Neural cell (in vitro differentiated cells): ENCODE data around the gene RUFY3. TPM values are rescaled to one million over a fixed set of nuclear protein-coding genes. Genes with fewer than 3 reads are reported as not detected.

Source experiments
- H2AFZ ChIP-seq: fragments of 200-600, 300-800 bp; sonication (generic), shearing (Covaris generic); 2 replicates; pipeline ENCODE4 v1.6.0; 2014; ENCODE audit warnings: low read depth, mild to moderate bottlenecking, antibody characterized with exemption, low read length, moderate library complexity
- H3F3A ChIP-seq: fragments of 200-600 bp; shearing (Covaris generic); 2 replicates; pipeline ENCODE4 v1.6.1; 2016; ENCODE audit warnings: mild to moderate bottlenecking, moderate library complexity, mixed read lengths, antibody characterized with exemption, low read length; ENCODE audit not compliant: insufficient read depth, poor library complexity, severe bottlenecking
- H3K27ac ChIP-seq: fragments of 200-600, 300-800 bp; sonication (generic), shearing (Covaris generic); 2 replicates; pipeline ENCODE4 v1.5.1; 2014; ENCODE audit warnings: mild to moderate bottlenecking, low read length, moderate library complexity
- H3K27me3 ChIP-seq: fragments of 300-800, 200-600 bp; sonication (generic), shearing (Covaris generic); 2 replicates; pipeline ENCODE4 v1.6.0; 2014; ENCODE audit warnings: mild to moderate bottlenecking, low read depth, low read length, moderate library complexity; ENCODE audit not compliant: insufficient read depth
- H3K36me3 ChIP-seq: fragments of 300-800, 200-600 bp; sonication (generic), shearing (Covaris generic); 2 replicates; pipeline ENCODE4 v1.5.1; 2014; ENCODE audit warnings: mild to moderate bottlenecking, antibody characterized with exemption, low read length, moderate library complexity; ENCODE audit not compliant: insufficient read depth
- H3K4me2 ChIP-seq: fragments of 300-800, 200-600 bp; sonication (generic), shearing (Covaris generic); 2 replicates; pipeline ENCODE4 v1.6.0; 2014; ENCODE audit warnings: mild to moderate bottlenecking, low read length
- H3K4me3 ChIP-seq: fragments of 300-800, 200-600 bp; sonication (generic), shearing (Covaris generic); 2 replicates; pipeline ENCODE4 v1.5.1; 2014; ENCODE audit warnings: mild to moderate bottlenecking, low read length, moderate library complexity
- H3K79me2 ChIP-seq: fragments of 200-600 bp; shearing (Covaris generic); replicated peaks from 2 replicates; pipeline ENCODE4 v1.6.0; 2014; ENCODE audit warnings: mild to moderate bottlenecking, low read length, moderate library complexity; ENCODE audit not compliant: insufficient read depth
- H3K9ac ChIP-seq: fragments of 300-800, 200-600 bp; sonication (generic), shearing (Covaris generic); 2 replicates; pipeline ENCODE4 v1.6.1; 2016; ENCODE audit warnings: mild to moderate bottlenecking, low read length, mixed read lengths
- H3K9me2 ChIP-seq: fragments of 200-600 bp; shearing (Covaris generic); 2 replicates; pipeline ENCODE4 v1.6.1; 2016; ENCODE audit warnings: mild to moderate bottlenecking, low read length, mixed read lengths; ENCODE audit not compliant: insufficient read depth
- H3K9me3 ChIP-seq: fragments of 200-600, 300-800 bp; sonication (generic), shearing (Covaris generic); 2 replicates; pipeline ENCODE4 v1.6.1; 2016; ENCODE audit warnings: mild to moderate bottlenecking, mixed run types, low read length, moderate library complexity, mixed read lengths
- H4K20me1 ChIP-seq: fragments of 200-600 bp; shearing (Covaris generic); 2 replicates; pipeline ENCODE4 v1.6.1; 2016; ENCODE audit warnings: mild to moderate bottlenecking, mixed run types; ENCODE audit not compliant: insufficient read depth
- CTCF ChIP-seq: fragments of 450-650 bp; IDR thresholded peaks from 2 replicates; pipeline ENCODE4 v1.5.1; 2014; ENCODE audit warnings: antibody characterized with exemption, mild to moderate bottlenecking, moderate library complexity; ENCODE audit not compliant: poor library complexity, severe bottlenecking
- EP300 ChIP-seq: fragments of 450-650 bp; conservative IDR thresholded peaks from 2 replicates; pipeline ENCODE4 v1.6.1; 2014; ENCODE audit warnings: antibody characterized with exemption, mild to moderate bottlenecking, moderate library complexity; ENCODE audit not compliant: poor library complexity, severe bottlenecking
- EZH2 ChIP-seq: fragments of 200-600, 300-800 bp; shearing (Covaris generic), sonication (generic); IDR thresholded peaks from 2 replicates; pipeline ENCODE4 v1.6.1; 2014; ENCODE audit warnings: antibody characterized with exemption, low read length, borderline replicate concordance, mild to moderate bottlenecking; ENCODE audit not compliant: insufficient read depth, poor library complexity, severe bottlenecking
- MXI1 ChIP-seq: fragments of 450-650 bp; conservative IDR thresholded peaks from 2 replicates; pipeline ENCODE4 v1.6.1; 2014; ENCODE audit warnings: antibody characterized with exemption, mild to moderate bottlenecking; ENCODE audit not compliant: poor library complexity, severe bottlenecking
- POLR2AphosphoS5 ChIP-seq: IDR thresholded peaks from 2 replicates; pipeline ENCODE4 v1.6.1; 2012
- RAD21 ChIP-seq: fragments of 450-650 bp; conservative IDR thresholded peaks from 2 replicates; pipeline ENCODE4 v1.6.1; 2014; ENCODE audit warnings: antibody characterized with exemption, mild to moderate bottlenecking, moderate library complexity
- SMC3 ChIP-seq: fragments of 450-650 bp; conservative IDR thresholded peaks from 2 replicates; pipeline ENCODE4 v1.6.1; 2014; ENCODE audit warnings: antibody characterized with exemption, mild to moderate bottlenecking, moderate library complexity; ENCODE audit not compliant: poor library complexity
- TAF1 ChIP-seq: IDR thresholded peaks from 2 replicates; pipeline ENCODE4 v1.6.1; 2012; ENCODE audit warnings: low read depth
- polyA plus RNA-seq: library from polyadenylated mRNA; depleted of rRNA; stranded (reverse); fragments of >200 nt; gene quantifications from 2 replicates; pipeline ENCODE4 v1.2.3, GENCODE V29; 2014
- TF ChIP-seq, protein P1 (sequence below): IDR thresholded peaks from 2 replicates; pipeline ENCODE4 v1.6.1; 2012; ENCODE audit warnings: borderline replicate concordance

RUFY3 gene
- polyA plus RNA-seq, 1 donor from 2014 or later: 414 TPM

DNA sequence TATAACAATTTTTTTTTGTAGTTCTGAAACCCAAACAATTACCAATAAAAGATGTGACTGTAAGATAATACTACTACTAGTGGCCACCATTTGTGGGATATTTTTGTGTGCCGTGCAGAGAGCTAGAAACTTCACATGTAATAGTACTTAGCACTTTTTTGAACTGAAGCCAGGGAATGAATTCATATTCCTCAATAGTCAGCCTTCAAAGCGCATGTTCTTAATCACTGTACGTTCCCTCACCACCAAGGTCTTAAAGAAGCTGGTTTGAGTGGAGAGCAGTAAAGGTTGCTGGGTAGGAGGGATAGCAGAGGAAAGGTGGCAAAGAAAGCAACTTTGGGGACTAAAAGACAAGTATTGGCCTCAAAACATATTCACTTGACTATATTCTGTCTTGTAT is 9.6 kb upstream of the RUFY3 start:
- Histone ChIP-seq H3K4me2 (no peak overlapping the region), H4K20me1 (no peaks in the 10 kb centered on the region), H3K27me3 (no peaks in the 10 kb centered on the region), H2AFZ (no peak overlapping the region), H3K9me2 (no peaks in the 10 kb centered on the region), H3K4me3 (no peak overlapping the region), H3K36me3 (no peaks in the 10 kb centered on the region), H3K9me3 (no peaks in the 10 kb centered on the region), H3F3A (no peaks in the 10 kb centered on the region), H3K79me2 (peaks cover 26% of the 10 kb centered on the region), H3K9ac (no peak overlapping the region), H3K27ac (no peak overlapping the region)
- TF ChIP-seq CTCF (no peak), EZH2 (no peak), MXI1 (no peak), TAF1 (no peak), RAD21 (no peak), POLR2AphosphoS5 (no peak), SMC3 (no peak), EP300 (no peak)
- TF ChIP-seq, protein P1, sequence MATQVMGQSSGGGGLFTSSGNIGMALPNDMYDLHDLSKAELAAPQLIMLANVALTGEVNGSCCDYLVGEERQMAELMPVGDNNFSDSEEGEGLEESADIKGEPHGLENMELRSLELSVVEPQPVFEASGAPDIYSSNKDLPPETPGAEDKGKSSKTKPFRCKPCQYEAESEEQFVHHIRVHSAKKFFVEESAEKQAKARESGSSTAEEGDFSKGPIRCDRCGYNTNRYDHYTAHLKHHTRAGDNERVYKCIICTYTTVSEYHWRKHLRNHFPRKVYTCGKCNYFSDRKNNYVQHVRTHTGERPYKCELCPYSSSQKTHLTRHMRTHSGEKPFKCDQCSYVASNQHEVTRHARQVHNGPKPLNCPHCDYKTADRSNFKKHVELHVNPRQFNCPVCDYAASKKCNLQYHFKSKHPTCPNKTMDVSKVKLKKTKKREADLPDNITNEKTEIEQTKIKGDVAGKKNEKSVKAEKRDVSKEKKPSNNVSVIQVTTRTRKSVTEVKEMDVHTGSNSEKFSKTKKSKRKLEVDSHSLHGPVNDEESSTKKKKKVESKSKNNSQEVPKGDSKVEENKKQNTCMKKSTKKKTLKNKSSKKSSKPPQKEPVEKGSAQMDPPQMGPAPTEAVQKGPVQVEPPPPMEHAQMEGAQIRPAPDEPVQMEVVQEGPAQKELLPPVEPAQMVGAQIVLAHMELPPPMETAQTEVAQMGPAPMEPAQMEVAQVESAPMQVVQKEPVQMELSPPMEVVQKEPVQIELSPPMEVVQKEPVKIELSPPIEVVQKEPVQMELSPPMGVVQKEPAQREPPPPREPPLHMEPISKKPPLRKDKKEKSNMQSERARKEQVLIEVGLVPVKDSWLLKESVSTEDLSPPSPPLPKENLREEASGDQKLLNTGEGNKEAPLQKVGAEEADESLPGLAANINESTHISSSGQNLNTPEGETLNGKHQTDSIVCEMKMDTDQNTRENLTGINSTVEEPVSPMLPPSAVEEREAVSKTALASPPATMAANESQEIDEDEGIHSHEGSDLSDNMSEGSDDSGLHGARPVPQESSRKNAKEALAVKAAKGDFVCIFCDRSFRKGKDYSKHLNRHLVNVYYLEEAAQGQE: no peak

DNA sequence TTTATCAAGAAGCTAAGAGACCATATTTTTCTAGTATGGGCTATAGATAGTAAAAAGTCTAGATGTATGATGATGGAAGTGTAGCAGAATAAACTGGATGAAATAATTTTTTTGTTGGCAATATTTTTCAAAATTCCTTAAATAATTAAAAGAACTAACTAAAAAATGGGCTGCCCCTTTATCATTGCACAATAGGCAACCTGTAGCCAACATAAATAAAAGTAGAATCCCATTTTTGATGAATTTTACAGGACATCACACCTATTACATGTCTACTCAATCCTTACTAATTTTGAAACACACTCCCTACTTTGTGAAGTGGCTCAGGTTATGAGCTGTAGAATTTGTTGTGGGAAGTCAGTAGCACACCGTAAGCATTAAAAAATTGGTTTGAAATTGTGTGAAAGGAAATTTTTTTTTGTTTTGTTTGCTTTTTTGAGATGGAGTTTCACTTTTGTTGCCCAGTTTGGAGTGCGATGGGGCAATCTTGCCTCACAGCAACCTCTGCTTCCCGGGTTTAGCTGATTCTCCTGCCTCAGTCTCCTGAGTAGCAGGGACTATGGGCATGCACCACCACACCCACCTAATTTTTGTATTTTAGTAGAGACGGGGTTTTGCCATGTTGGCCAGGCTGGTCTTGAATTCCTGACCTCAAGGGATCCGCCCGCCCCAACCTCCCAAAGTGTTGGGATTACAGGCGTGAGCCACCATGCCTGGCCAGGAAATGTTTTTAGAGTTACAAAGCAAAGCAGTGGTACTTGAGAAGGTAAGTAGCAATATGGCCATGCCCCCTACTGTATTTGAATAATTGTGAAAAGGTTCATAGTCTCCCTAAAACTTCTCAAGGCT is 8.9 kb upstream of the RUFY3 start:
- Histone ChIP-seq H3K4me2 (no peak overlapping the region), H3K79me2 (peaks cover 20% of the 10 kb centered on the region), H4K20me1 (no peaks in the 10 kb centered on the region), H3K9ac (no peak overlapping the region), H2AFZ (no peak overlapping the region), H3K36me3 (no peaks in the 10 kb centered on the region), H3K27me3 (no peaks in the 10 kb centered on the region), H3K4me3 (no peak overlapping the region), H3F3A (no peaks in the 10 kb centered on the region), H3K9me3 (no peaks in the 10 kb centered on the region), H3K27ac (no peak overlapping the region), H3K9me2 (no peaks in the 10 kb centered on the region)
- TF ChIP-seq RAD21: no peak
- TF ChIP-seq CTCF: no peak
- no peak for TF ChIP-seq POLR2AphosphoS5
